IPS DF 19.7 (cell line): ENCODE data around the gene TMEM139.

Source experiments
- DNase-seq: peaks from one replicate; pipeline ENCODE4 v3.0.0-alpha.2; 2013; ENCODE audit warnings: low read depth, low spot score

Gene TMEM139

GRCh38 chr7:143284591-143285469, at the start of gene TMEM139:
TSS of gene TMEM139 (plus strand) at chr7:143284958. CDS start at chr7:143285958, 1,000 bp downstream.
- no peak for DNase-seq

DNA sequence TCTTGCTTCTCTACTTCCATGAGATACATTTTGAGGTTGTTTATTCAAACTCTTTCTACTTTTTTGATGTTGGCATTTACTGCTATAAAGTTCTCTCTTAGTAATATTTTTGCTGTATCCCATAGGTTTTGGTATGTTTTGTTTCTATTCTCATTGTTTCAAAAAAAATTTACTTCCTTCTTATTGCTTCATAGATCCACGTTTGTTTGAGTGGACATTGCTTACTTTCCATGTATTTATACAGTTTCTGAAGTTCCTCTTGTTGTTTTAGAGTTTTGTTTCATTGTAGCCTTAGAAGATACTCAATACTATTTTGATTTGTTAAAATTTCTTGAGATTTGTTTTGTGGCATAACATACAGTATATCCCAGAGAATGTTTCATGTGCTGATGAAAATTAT, 49.2 kb upstream of the TMEM139 start:
- no peak for DNase-seq

DNA sequence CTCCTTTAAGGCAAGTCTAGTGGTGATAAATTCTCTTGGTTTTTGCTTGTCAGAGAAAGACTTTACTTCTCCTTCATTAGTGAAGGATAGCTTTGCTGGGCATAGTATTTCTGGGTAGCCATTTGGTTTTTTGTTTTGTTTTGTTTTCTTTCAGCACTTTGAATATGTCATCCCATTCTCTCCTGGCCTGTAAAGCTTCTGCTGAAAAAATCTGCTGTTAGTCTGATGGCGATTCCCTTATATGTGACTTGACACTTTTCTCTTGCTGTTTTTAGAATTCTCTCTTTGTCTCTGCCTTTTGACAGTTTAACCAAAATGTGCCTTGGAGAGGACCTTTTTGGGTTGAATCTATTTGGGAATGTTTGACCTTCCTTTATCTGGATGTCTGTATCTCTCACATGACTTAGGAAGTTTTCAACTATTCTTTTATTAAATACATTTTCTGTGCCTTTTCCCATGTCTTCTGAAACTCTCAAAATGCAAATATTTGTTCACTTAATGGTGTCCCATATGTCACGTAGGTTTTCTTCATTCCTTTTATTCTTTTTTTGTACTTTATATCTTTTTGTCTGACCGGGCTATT, 48.3 kb upstream of the TMEM139 start:
- DNase-seq = no peak

GRCh38 chr7:143237366-143237765, 47.4 kb upstream of the TMEM139 start:
- DNase-seq = no peak

DNA sequence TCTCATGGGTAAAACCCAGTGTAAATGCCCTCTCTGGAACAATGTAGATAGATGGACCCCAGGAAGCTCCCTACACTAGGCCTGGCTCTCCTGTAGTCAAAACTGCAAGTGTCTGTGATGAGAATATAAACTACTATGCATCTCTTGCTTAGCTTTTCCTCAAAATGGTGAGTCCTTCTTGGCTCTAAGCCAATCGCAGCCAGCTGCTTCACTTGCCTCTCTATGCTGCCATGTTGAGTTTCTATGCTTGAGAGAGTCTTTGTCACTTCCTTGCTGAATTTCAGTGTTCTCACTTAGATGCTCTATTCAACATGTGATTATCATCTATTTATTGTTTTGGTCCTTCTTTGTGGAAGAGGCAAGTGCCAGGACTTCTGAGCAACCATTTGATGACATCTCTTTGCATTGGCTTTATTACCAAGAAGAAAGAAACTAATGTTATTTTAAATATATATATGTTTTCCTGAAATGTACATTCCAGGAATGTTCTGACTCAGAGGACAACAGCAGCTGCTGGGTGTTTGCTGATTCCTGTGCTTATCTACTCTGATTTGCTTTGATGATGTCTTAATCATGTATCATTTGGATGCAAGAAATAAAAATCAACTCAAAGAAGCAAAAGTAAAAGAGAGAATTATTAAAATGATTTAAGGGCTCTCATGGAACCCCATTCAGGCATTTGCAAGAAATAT, 46.3 kb upstream of the TMEM139 start:
- DNase-seq = no peak

DNA sequence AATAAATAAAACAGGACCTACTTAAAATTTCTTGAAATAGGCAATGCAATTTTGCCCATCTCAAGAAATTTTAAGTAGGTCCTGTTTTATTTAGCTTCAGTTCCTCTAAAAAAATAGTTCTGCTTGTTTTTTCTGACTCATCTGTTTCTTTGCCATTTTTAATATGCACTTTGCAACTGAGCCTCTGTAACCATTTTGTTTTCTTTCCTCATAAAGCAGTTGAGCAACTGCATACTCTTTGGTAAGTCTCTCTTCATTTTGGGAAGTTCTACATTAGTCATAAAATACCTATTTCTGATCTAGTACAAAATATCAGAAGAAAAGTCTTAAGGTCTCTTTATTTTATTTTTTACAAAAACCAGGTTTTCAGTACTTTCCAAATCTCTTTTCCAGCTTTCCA, 44.9 kb upstream of the TMEM139 start:
- DNase-seq = no peak

DNA sequence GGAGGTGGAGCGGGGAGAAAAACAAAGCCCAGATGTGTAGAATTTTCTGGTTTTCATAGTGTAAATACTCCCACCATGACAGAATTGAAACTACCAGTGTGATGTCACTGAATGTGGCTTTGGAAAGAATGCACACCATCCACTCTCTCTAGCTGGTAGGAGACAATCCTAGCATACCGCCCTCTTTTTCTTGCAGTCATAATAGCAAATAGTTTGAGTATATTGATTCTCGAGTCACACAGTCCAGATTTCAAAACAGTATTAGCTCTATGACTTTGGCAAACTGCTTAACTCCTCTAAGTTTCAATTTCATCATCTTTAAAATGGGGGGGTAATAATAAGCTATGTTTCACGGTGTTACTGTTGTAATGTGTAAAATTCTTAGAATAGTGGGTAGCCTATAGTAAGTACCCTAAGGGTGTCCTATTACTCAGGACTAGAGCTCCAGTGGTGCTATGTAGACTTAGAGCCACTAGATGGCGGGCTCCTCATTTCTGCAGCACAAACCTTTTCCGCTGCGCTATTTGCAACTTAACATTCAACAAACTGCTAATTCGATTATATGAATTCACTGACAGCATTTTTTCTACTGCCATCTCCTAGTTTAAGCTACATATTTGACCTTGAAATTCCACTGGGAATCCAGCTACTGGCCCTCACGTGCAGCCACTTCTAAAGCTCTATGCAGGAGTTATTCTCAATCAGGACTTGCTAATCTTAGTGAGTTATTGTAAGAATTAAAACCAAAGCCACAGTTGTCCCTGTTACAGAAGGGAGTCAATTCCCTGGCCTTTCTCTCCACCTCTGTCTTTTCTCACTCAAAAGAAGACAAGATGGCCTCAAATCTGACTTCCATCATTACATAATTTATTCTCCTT, 44.2 kb upstream of the TMEM139 start:
- no peak for DNase-seq

DNA sequence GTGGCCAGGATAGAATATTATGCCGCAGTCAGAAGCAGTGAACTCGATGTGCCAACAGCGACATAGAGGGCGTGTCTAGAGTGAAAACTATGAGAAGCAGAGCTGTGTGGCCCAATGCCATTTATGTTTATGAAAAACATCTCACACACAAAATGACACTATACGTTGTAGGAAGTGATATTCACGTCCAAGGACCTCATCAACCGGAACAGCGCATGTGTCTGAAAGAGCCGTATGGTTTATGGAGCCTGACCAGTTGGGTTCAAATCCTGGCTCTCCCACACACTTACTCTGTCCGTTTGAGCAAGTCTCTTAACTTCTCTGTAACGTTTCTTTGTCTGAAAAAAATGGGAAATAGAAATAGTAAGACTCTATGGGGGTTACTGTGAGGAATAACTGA, 42.5 kb upstream of the TMEM139 start:
- no peak for DNase-seq

GRCh38 chr7:143243111-143243510, 41.6 kb upstream of the TMEM139 start:
- DNase-seq = no peak

DNA sequence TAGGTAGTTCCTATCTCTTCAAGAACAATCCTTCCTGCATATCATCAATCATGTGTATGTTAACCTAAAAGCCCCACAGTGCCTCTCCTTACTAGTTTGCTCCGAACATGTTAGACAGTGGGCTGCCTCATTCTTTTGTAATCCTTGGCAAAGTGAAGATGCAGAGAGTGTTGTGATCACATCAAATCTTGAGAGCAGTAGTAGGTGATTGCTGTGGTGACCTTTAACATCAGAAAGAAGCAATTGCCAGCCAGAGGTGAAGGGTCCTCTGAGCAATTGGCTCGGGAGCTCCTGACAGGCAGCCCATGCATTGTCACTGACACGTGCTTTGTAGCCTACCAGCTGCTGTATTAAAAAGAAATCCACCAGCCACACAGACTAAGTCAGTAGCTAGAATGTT, 41.1 kb upstream of the TMEM139 start:
- DNase-seq = no peak

DNA sequence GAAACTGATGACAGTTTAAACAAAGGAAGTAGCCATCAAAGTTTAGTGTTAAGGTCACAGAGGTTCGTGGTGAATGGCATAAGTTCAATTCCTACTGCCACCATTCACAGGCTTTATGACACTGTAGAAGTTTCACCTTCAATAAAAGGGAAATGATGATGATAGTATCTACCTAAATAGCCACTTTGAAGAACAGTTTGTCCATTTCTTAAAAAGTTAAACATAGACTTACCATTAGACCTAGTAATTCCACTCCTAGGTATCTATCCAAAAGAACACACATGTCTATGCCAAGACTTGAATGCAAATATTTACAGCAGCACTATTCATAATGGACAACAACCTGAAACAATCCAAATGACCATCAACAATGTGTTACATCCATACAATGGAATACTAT, 40.4 kb upstream of the TMEM139 start:
- no peak for DNase-seq

DNA sequence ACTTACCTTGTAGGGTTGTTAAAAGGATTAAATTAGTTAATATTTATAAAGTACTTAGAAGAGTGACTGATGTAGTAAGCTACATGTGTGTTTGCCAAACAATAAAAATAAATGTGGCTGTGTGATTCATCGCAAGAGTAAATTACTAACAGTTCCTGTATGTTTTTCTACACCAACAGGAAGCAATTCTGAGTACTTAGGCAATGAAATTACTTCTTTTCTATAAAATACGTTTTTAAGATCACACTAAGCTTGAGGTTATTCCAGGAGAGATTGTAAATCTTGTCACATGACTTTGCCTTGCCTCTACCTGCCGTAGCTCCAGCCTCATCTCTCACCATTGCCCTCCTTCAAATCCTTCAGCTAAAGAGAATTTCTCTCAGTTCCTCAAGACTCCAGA, 39.6 kb upstream of the TMEM139 start:
- no peak for DNase-seq

- no peak for DNase-seq
These were observed 37.4 kb upstream of the TMEM139 start for GRCh38 chr7:143247372-143247771.

GRCh38 chr7:143248761-143249354, 35.9 kb upstream of the TMEM139 start:
- no peak for DNase-seq

DNA sequence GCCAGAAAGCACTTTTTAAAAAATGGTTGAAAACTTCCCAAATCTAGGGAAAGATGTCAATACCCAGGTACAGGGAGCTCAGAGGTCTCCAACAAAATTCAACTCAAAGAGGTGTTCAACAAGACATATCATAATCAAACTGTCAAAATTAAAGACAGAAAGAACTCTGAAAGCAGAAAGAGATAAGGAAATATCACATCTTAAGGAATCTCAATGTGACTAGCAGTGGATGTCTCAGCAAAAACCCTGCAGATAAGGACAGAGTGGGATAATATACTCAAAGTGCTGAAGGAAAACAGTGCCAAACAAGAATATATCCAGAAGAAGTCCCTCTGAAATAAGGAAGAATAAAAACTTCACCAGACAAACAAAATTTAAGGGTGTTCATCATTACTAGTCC, 34.6 kb upstream of the TMEM139 start:
- no peak for DNase-seq

DNA sequence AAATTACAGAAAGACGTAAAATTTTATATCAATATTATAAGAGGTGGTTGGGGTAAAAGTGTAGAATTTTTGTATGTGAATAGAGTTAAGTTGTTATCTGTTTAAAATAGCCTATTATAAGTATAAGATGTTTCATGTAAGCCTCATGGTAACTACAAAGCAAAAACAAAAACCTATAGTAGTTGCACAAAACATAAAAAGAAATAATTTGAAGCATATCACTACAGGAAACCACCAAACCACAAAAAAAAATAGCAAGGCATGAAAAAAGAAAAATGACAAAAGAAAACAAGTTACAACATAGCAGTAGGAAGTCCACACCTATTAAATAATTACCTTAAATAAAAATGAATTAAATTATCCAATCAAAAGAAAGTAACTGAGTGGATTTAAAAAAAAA, 33.9 kb upstream of the TMEM139 start:
- no peak for DNase-seq

DNA sequence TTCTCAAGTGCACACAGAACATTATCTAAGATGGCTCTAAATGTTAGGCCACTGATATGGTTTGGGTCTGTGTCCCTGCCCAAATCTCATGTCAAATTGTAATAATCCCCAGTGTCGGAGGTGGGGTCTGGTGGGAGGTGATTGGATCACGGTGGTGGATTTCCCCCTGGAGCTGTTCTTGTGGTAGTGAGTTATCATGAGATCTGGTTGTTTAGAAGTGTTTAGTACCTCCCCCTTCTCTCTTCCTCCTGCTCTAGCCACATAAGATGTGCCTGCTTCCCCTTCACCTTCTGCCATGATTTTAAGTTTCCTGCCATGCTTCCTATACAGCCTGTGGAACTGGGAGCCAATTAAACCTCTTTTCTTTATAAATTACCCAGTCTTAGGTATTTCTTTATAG, 32.8 kb upstream of the TMEM139 start:
- no peak for DNase-seq

GRCh38 chr7:143255564-143255963, 29.2 kb upstream of the TMEM139 start:
- no peak for DNase-seq

DNA sequence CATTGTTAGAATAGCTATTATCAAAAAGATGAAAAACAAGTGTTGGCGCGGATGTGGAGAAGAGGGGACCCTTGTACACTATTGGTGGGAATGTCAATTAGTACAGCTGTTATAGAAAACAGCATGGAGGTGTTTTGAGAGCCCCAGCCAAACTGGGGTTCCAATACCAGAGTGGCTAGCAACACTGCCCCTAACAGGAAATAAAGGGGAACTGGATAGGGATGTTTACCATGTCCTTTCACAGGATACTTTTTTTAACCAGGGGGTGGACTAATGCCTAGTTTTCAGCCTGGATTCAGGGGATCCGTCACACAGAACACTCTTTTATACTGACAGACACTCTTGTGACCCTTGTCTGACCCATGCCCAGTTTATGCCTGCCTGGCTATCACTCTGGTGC, 28.4 kb upstream of the TMEM139 start:
- peak; percentile 5 for DNase-seq

DNA sequence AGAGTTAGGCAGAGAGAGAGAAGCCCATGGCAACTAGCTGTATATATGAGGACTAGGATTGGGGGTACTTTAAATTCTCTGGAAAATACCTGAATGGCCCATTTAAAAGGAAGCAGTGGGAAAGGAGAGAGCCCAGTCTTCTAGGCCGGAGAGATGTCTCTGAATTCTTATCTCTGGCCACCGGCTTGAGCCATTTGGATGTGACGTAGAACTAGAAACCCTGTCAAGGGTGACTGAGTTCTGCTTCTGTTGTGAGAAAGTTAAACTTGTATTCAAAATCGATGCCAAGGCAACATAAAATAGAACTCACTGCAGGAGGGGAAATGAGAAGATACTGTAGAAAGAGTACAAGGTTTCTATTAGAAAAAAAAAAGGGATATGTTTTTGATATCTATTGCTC, 27.8 kb upstream of the TMEM139 start:
- no peak for DNase-seq

DNA sequence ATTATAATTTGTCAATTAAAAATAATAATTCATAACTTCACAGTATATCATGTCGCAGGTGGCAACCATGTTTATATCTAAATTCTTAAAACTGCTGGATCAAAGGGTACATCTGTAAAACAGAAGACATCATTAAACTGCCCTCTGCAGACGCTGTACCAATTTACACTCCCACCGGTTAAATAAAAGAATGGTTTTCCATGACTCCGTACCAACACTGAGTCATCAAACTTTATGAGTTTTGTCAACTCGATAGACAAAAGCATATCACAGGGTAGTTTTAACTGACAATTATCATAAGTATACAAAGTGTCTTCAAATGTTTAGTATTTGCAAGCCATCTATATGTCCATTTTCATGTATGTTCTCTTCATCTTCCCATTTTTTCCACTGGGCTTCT, 27.3 kb upstream of the TMEM139 start:
- DNase-seq = no peak
